Measurements from ENCODE around the gene SORCS2.
A peak's percentile ranks its signal among the peaks of the same experiment; 100 is the strongest.

SORCS2 gene

DNA sequence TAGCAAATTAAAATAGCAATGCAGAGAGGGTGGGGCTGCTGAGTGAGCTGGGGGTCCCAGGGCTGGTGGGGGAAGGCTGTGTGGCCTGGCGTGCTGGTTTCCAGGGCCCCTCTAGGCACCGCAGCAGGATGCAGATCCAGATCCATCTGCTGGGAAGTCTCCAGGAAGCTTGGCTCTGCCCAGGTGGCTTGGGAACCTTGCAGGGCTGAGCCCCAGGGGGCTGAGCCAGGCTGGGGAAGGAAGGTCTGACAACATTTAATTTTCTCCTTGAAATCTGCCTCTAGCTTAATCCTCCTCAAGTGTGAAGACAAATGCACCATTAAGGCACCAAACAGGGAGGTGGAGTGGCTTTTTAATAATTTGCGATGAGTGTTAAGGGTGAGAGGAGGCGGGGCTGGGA is 31.7 kb downstream of the SORCS2 start (continued):
- no peak for TF ChIP-seq ZNF274 (IDR thresholded peaks at IDR 0.05; ENCODE audit: low read length)
- no peak for TF ChIP-seq ZNF274 (tag by site-specific recombination; IDR thresholded peaks at IDR 0.05; ENCODE audit: borderline replicate concordance)
- no peak for TF ChIP-seq ZNF768 (tag by site-specific recombination; IDR thresholded peaks at IDR 0.05)
- TF ChIP-seq ZNF266 (tag by site-specific recombination; IDR thresholded peaks at IDR 0.05; ENCODE audit: low read depth) = no peak
- TF ChIP-seq MYNN (tag by site-specific recombination; IDR thresholded peaks at IDR 0.05; ENCODE audit: borderline replicate concordance) = no peak
- no peak for TF ChIP-seq ZNF529 (tag by site-specific recombination; IDR thresholded peaks at IDR 0.05; ENCODE audit: insufficient replicate concordance)
- TF ChIP-seq ZNF830 (tag by site-specific recombination; IDR thresholded peaks at IDR 0.05; ENCODE audit: low read depth) = no peak
- TF ChIP-seq ZNF223 (tag by site-specific recombination; IDR thresholded peaks at IDR 0.05) = no peak
- no peak for TF ChIP-seq ZNF707 (tag by site-specific recombination; IDR thresholded peaks at IDR 0.05)
- TF ChIP-seq ZNF610 (tag by site-specific recombination; IDR thresholded peaks at IDR 0.05; ENCODE audit: borderline replicate concordance) = no peak
- TF ChIP-seq, protein P1, sequence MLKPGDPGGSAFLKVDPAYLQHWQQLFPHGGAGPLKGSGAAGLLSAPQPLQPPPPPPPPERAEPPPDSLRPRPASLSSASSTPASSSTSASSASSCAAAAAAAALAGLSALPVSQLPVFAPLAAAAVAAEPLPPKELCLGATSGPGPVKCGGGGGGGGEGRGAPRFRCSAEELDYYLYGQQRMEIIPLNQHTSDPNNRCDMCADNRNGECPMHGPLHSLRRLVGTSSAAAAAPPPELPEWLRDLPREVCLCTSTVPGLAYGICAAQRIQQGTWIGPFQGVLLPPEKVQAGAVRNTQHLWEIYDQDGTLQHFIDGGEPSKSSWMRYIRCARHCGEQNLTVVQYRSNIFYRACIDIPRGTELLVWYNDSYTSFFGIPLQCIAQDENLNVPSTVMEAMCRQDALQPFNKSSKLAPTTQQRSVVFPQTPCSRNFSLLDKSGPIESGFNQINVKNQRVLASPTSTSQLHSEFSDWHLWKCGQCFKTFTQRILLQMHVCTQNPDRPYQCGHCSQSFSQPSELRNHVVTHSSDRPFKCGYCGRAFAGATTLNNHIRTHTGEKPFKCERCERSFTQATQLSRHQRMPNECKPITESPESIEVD (tag by site-specific recombination; IDR thresholded peaks at IDR 0.05) = no peak
- TF ChIP-seq, protein P2, sequence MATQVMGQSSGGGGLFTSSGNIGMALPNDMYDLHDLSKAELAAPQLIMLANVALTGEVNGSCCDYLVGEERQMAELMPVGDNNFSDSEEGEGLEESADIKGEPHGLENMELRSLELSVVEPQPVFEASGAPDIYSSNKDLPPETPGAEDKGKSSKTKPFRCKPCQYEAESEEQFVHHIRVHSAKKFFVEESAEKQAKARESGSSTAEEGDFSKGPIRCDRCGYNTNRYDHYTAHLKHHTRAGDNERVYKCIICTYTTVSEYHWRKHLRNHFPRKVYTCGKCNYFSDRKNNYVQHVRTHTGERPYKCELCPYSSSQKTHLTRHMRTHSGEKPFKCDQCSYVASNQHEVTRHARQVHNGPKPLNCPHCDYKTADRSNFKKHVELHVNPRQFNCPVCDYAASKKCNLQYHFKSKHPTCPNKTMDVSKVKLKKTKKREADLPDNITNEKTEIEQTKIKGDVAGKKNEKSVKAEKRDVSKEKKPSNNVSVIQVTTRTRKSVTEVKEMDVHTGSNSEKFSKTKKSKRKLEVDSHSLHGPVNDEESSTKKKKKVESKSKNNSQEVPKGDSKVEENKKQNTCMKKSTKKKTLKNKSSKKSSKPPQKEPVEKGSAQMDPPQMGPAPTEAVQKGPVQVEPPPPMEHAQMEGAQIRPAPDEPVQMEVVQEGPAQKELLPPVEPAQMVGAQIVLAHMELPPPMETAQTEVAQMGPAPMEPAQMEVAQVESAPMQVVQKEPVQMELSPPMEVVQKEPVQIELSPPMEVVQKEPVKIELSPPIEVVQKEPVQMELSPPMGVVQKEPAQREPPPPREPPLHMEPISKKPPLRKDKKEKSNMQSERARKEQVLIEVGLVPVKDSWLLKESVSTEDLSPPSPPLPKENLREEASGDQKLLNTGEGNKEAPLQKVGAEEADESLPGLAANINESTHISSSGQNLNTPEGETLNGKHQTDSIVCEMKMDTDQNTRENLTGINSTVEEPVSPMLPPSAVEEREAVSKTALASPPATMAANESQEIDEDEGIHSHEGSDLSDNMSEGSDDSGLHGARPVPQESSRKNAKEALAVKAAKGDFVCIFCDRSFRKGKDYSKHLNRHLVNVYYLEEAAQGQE (tag by site-specific recombination; IDR thresholded peaks at IDR 0.05) = no peak
- TF ChIP-seq, protein P3, sequence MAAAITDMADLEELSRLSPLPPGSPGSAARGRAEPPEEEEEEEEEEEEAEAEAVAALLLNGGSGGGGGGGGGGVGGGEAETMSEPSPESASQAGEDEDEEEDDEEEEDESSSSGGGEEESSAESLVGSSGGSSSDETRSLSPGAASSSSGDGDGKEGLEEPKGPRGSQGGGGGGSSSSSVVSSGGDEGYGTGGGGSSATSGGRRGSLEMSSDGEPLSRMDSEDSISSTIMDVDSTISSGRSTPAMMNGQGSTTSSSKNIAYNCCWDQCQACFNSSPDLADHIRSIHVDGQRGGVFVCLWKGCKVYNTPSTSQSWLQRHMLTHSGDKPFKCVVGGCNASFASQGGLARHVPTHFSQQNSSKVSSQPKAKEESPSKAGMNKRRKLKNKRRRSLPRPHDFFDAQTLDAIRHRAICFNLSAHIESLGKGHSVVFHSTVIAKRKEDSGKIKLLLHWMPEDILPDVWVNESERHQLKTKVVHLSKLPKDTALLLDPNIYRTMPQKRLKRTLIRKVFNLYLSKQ (tag by site-specific recombination; IDR thresholded peaks at IDR 0.05; ENCODE audit: borderline replicate concordance) = no peak
- TF ChIP-seq ZBTB8A (tag by site-specific recombination; IDR thresholded peaks at IDR 0.05) = no peak

DNA sequence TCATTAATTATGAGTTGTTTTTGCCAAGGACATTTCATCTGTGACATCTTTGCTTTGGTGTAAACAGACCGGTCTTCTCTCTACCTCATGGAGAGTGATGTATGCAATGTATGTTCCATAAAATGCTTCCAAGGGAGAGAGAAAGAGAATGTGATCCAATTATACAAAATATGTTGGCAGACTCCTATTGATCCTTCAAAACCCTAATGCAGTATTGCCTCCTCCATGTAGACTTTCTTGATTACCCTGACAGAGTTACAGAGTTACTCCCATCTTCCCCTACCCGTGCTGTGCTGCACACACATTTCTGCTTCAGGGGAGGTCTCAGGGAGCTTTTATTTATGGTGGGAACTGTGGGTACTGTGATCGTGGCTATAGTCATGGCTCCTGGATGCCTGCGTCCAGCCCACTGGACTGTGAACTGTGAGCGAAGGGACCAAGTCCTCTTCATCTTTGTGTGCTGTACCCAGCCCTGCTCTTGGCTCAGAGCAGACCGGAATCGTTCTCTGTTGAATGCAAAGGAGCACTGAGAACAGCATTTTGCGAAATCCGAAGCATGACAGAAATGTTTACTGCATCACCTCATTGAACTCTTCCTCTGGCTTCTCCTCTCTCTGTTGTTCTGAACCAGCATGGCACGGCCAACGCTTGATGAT is 32.7 kb downstream of the SORCS2 start:
- no peak overlapping the region for H3K4me3 ChIP-seq (ENCODE audit: low read depth, low read length)
- no peaks in the 10 kb centered on the region for H3K36me3 ChIP-seq (ENCODE audit: control insufficient read depth in 2 of 2, insufficient read depth in 1 of 2, low read length in 2 of 2)
- no peaks in the 10 kb centered on the region for H3K9me3 ChIP-seq (ENCODE audit: control insufficient read depth, insufficient read depth, low read depth, low read length)
- ChIA-PET CTCF (no interaction called here), POLR2A (no interaction called here)
- H3K4me1 ChIP-seq (ENCODE audit: control insufficient read depth, insufficient read depth, low read length) = no peaks in the 10 kb centered on the region
- H3K27ac ChIP-seq (ENCODE audit: extremely low read depth, low read depth, low read length) = no peak overlapping the region
- TF ChIP-seq HOXA7 (CRISPR knock-in tag; IDR thresholded peaks at IDR 0.05; ENCODE audit: borderline replicate concordance) (no peak), ZFP3 (tag by site-specific recombination; IDR thresholded peaks at IDR 0.05; ENCODE audit: low read depth) (peak; percentile 71)

DNA sequence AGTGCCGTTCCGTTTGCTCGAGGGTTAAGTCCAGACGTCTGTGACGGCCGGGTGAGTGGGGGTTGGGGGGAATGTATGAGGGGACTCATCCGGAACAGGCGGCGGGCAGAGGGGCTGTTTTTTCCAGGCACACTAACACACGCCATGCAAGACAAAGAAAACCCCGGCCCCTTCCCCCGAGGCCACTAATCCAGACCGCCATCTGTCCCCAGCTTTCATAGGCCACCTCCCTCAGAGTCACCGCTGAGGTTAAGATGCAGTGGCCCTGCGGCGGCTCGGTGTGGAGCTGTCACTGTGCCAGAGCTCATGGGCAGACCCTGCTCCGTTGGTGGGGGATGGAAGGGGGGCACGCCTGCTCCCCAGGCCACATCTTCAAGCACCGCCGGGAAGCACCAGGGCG is 34.1 kb downstream of the SORCS2 start:
- ChIA-PET POLR2A (no interaction called here), CTCF (no interaction called here)
- no peak overlapping the region for H3K27ac ChIP-seq (ENCODE audit: extremely low read depth, low read depth, low read length)
- no peaks in the 10 kb centered on the region for H3K4me1 ChIP-seq (ENCODE audit: control insufficient read depth, insufficient read depth, low read length)
- H3K9me3 ChIP-seq (ENCODE audit: control insufficient read depth, insufficient read depth, low read depth, low read length) = no peaks in the 10 kb centered on the region
- no peak overlapping the region for H3K4me3 ChIP-seq (ENCODE audit: low read depth, low read length)
- H3K36me3 ChIP-seq (ENCODE audit: control insufficient read depth in 2 of 2, insufficient read depth in 1 of 2, low read length in 2 of 2) = no peaks in the 10 kb centered on the region
- no peak for TF ChIP-seq ZNF114 (tag by site-specific recombination; IDR thresholded peaks at IDR 0.05)
- TF ChIP-seq, protein P4, sequence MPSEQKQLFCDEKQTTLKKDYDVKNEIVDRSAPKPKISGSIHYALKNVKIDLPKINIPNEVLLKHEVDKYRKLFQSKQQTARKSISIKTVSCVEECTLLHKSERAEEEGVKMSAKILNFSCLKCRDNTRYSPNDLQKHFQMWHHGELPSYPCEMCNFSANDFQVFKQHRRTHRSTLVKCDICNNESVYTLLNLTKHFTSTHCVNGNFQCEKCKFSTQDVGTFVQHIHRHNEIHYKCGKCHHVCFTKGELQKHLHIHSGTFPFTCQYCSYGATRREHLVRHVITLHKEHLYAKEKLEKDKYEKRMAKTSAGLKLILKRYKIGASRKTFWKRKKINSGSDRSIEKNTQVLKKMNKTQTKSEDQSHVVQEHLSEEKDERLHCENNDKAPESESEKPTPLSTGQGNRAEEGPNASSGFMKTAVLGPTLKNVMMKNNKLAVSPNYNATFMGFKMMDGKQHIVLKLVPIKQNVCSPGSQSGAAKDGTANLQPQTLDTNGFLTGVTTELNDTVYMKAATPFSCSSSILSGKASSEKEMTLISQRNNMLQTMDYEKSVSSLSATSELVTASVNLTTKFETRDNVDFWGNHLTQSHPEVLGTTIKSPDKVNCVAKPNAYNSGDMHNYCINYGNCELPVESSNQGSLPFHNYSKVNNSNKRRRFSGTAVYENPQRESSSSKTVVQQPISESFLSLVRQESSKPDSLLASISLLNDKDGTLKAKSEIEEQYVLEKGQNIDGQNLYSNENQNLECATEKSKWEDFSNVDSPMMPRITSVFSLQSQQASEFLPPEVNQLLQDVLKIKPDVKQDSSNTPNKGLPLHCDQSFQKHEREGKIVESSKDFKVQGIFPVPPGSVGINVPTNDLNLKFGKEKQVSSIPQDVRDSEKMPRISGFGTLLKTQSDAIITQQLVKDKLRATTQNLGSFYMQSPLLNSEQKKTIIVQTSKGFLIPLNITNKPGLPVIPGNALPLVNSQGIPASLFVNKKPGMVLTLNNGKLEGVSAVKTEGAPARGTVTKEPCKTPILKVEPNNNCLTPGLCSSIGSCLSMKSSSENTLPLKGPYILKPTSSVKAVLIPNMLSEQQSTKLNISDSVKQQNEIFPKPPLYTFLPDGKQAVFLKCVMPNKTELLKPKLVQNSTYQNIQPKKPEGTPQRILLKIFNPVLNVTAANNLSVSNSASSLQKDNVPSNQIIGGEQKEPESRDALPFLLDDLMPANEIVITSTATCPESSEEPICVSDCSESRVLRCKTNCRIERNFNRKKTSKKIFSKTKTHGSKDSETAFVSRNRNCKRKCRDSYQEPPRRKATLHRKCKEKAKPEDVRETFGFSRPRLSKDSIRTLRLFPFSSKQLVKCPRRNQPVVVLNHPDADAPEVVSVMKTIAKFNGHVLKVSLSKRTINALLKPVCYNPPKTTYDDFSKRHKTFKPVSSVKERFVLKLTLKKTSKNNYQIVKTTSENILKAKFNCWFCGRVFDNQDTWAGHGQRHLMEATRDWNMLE (tag by site-specific recombination; conservative IDR thresholded peaks at IDR 0.05; ENCODE audit: low read depth) = no peak
- TF ChIP-seq, protein P5, sequence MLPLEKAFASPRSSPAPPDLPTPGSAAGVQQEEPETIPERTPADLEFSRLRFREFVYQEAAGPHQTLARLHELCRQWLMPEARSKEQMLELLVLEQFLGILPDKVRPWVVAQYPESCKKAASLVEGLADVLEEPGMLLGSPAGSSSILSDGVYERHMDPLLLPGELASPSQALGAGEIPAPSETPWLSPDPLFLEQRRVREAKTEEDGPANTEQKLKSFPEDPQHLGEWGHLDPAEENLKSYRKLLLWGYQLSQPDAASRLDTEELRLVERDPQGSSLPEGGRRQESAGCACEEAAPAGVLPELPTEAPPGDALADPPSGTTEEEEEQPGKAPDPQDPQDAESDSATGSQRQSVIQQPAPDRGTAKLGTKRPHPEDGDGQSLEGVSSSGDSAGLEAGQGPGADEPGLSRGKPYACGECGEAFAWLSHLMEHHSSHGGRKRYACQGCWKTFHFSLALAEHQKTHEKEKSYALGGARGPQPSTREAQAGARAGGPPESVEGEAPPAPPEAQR (tag by site-specific recombination; IDR thresholded peaks at IDR 0.05) = no peak

Measured in HEK293 (cell line).